Mesenchymal stem cell (in vitro differentiated cells and primary cell): ENCODE measurements around the gene SYNPO2L.
"Not testable (repeated sequence)": the region's sequence is repeated elsewhere in the genome, so short reads cannot be mapped to it uniquely, and the experiment has no call there.

Source experiments
- DNase-seq: peaks from one replicate; pipeline ENCODE4 v3.0.0-alpha.2; 2013
- H2AFZ ChIP-seq: one replicate; pipeline ENCODE4 v1.6.1; 2013; ENCODE audit warnings: low read depth, mild to moderate bottlenecking, control low read depth, inconsistent platforms, low read length, moderate library complexity
- H2AK5ac ChIP-seq: 2 replicates; pipeline ENCODE4 v1.6.1; 2013; ENCODE audit warnings: low read length, moderate library complexity, mild to moderate bottlenecking, inconsistent platforms; ENCODE audit not compliant: severe bottlenecking
- H2BK120ac ChIP-seq: one replicate; pipeline ENCODE4 v1.6.1; 2013; ENCODE audit warnings: low read depth, mild to moderate bottlenecking, inconsistent platforms, low read length, moderate library complexity
- H2BK12ac ChIP-seq, 2 experiments: one replicate each; pipeline ENCODE4 v1.6.1; 2013; ENCODE audit warnings: inconsistent platforms in 2 of 2, low read length in 2 of 2, mild to moderate bottlenecking in 2 of 2, moderate library complexity in 2 of 2, control low read depth in 1 of 2
- H2BK15ac ChIP-seq: one replicate; pipeline ENCODE4 v1.6.1; 2013; ENCODE audit warnings: mild to moderate bottlenecking, low read depth, inconsistent platforms; ENCODE audit not compliant: poor library complexity, severe bottlenecking
- H2BK5ac ChIP-seq: 2 replicates; pipeline ENCODE4 v1.6.1; 2013; ENCODE audit warnings: low read depth, mild to moderate bottlenecking, low read length, control low read depth, inconsistent platforms; ENCODE audit not compliant: poor library complexity, severe bottlenecking
- H3K14ac ChIP-seq, 2 experiments: one replicate each; pipeline ENCODE4 v1.6.1; 2013; ENCODE audit warnings: inconsistent platforms in 2 of 2, low read length in 2 of 2, control low read depth in 1 of 2, mild to moderate bottlenecking in 1 of 2, moderate library complexity in 1 of 2
- H3K18ac ChIP-seq, 2 experiments: one replicate each; pipeline ENCODE4 v1.6.1; 2013; ENCODE audit warnings: inconsistent platforms in 2 of 2, low read length in 2 of 2, control low read depth in 1 of 2, low read depth in 1 of 2, mild to moderate bottlenecking in 1 of 2
- H3K23ac ChIP-seq, 2 experiments: one replicate each; pipeline ENCODE4 v1.6.1; 2013; ENCODE audit warnings: inconsistent platforms in 2 of 2, low read length in 2 of 2, mild to moderate bottlenecking in 2 of 2, moderate library complexity in 2 of 2, control low read depth in 1 of 2
- H3K27ac ChIP-seq: 2 replicates; pipeline ENCODE4 v1.5.1; 2013; ENCODE audit warnings: mild to moderate bottlenecking, moderate library complexity, low read length, control low read depth, inconsistent platforms; ENCODE audit not compliant: poor library complexity, severe bottlenecking
- H3K27me3 ChIP-seq, 2 experiments: 2 replicates each; pipeline versions ENCODE4 v1.6.1 to v1.7.0; 2013; ENCODE audit warnings: low read length in 2 of 2, mild to moderate bottlenecking in 2 of 2, moderate library complexity in 2 of 2, control low read depth in 1 of 2, inconsistent platforms in 1 of 2; ENCODE audit not compliant: control insufficient read depth in 1 of 2, insufficient read depth in 1 of 2
- H3K36me3 ChIP-seq, 2 experiments: 2 replicates each; pipeline versions ENCODE4 v1.6.1 to v1.7.0; 2013; ENCODE audit warnings: low read length in 2 of 2, control low read depth in 1 of 2, inconsistent platforms in 1 of 2, low read depth in 1 of 2, mild to moderate bottlenecking in 1 of 2; ENCODE audit not compliant: insufficient read depth in 2 of 2, control insufficient read depth in 1 of 2
- H3K4ac ChIP-seq, 2 experiments: one replicate each; pipeline ENCODE4 v1.6.1; 2013; ENCODE audit warnings: inconsistent platforms in 2 of 2, low read length in 2 of 2, mild to moderate bottlenecking in 2 of 2, moderate library complexity in 2 of 2, control low read depth in 1 of 2, low read depth in 1 of 2
- H3K4me1 ChIP-seq: 2 replicates; pipeline ENCODE4 v1.6.1; 2013; ENCODE audit warnings: low read depth, low read length, control low read depth; ENCODE audit not compliant: control insufficient read depth, insufficient read depth
- H3K4me2 ChIP-seq: 2 replicates; pipeline ENCODE4 v1.6.1; 2013; ENCODE audit warnings: low read length, mild to moderate bottlenecking, inconsistent platforms; ENCODE audit not compliant: poor library complexity, severe bottlenecking
- H3K4me3 ChIP-seq, 2 experiments: 2 replicates each; pipeline versions ENCODE4 v1.5.1 to v1.7.0; 2013; ENCODE audit warnings: low read length in 2 of 2, mild to moderate bottlenecking in 2 of 2, control low read depth in 1 of 2, low read depth in 1 of 2; ENCODE audit not compliant: insufficient read depth in 1 of 2
- H3K79me1 ChIP-seq: replicated peaks from 2 replicates; pipeline ENCODE4 v1.6.1; 2013; ENCODE audit warnings: mild to moderate bottlenecking, control low read depth, low read length, inconsistent platforms; ENCODE audit not compliant: poor library complexity, severe bottlenecking
- H3K9ac ChIP-seq: 2 replicates; pipeline ENCODE4 v1.7.0; 2013; ENCODE audit warnings: mild to moderate bottlenecking, low read length, moderate library complexity
- H3K9me3 ChIP-seq: 2 replicates; pipeline ENCODE4 v1.7.0; 2013; ENCODE audit warnings: mild to moderate bottlenecking, low read length; ENCODE audit not compliant: control insufficient read depth
- H4K8ac ChIP-seq: one replicate; pipeline ENCODE4 v1.6.1; 2013; ENCODE audit warnings: inconsistent platforms, mild to moderate bottlenecking, low read length, moderate library complexity
- H4K91ac ChIP-seq: one replicate; pipeline ENCODE4 v1.6.1; 2013; ENCODE audit warnings: mild to moderate bottlenecking, low read length, inconsistent platforms
- WGBS: methylation state at CpG from one replicate; pipeline ENCODE4 v1.1.7; 2013; ENCODE audit warnings: mixed read lengths; 5-methylcytosine and 5-hydroxymethylcytosine counted together

SYNPO2L gene

GRCh38 chr10:73674546-73674945 is 18.7 kb upstream of the SYNPO2L start:
- not testable (repeated sequence) for H3K9me3 ChIP-seq, H3K9ac ChIP-seq, H3K14ac ChIP-seq, H3K79me1 ChIP-seq, H2BK5ac ChIP-seq, H2BK12ac ChIP-seq, H4K91ac ChIP-seq, H4K8ac ChIP-seq, H2AK5ac ChIP-seq, H2AFZ ChIP-seq, H3K4me3 ChIP-seq, H2BK15ac ChIP-seq, H3K27ac ChIP-seq, H3K27me3 ChIP-seq, H3K36me3 ChIP-seq, H2BK120ac ChIP-seq, DNase-seq, H3K4me2 ChIP-seq, H3K23ac ChIP-seq, H3K4ac ChIP-seq, H3K18ac ChIP-seq, H3K4me1 ChIP-seq
- WGBS = 100% methylated on average over 1 of the region's 20 CpGs

GRCh38 chr10:73668378-73668777 is 12.5 kb upstream of the SYNPO2L start:
- H3K4me2 ChIP-seq, H3K27me3 ChIP-seq, H2BK120ac ChIP-seq, H2BK15ac ChIP-seq, H4K91ac ChIP-seq, H3K4ac ChIP-seq, H3K9me3 ChIP-seq, H2AFZ ChIP-seq, DNase-seq, H3K9ac ChIP-seq, H3K36me3 ChIP-seq, H2BK12ac ChIP-seq, H4K8ac ChIP-seq, H3K4me1 ChIP-seq, H3K14ac ChIP-seq, H3K23ac ChIP-seq, H3K79me1 ChIP-seq, H3K4me3 ChIP-seq, H3K18ac ChIP-seq, H2BK5ac ChIP-seq, H3K27ac ChIP-seq, H2AK5ac ChIP-seq: not testable (repeated sequence)
- WGBS = no CpG with 5 or more reads among the region's 4 CpGs

- not testable (repeated sequence) for H3K4me3 ChIP-seq, H3K36me3 ChIP-seq, H2AFZ ChIP-seq, H3K14ac ChIP-seq, H3K27me3 ChIP-seq, H3K79me1 ChIP-seq, H3K9me3 ChIP-seq, H3K27ac ChIP-seq, H3K4me2 ChIP-seq, H2BK5ac ChIP-seq, H3K23ac ChIP-seq, H2BK15ac ChIP-seq, H2BK12ac ChIP-seq, H4K8ac ChIP-seq, H4K91ac ChIP-seq, H2AK5ac ChIP-seq, H2BK120ac ChIP-seq, H3K18ac ChIP-seq, H3K9ac ChIP-seq, H3K4ac ChIP-seq
- DNase-seq = peak; percentile 39
- H3K4me1 ChIP-seq = peaks cover 11% of the 10 kb centered on the region
- WGBS = 80% methylated on average over 3 of the region's 5 CpGs
Measured at GRCh38 chr10:73666153-73666809, 10.5 kb upstream of the SYNPO2L start.

- H3K9ac ChIP-seq, H3K4ac ChIP-seq, H3K27ac ChIP-seq: not testable (repeated sequence)
Measured at GRCh38 chr10:73665581-73665980, 9.8 kb upstream of the SYNPO2L start.

More at GRCh38 chr10:73665581-73665980, 9.8 kb upstream of the SYNPO2L start:
- H2BK120ac ChIP-seq, H3K36me3 ChIP-seq, H2BK15ac ChIP-seq, H3K79me1 ChIP-seq, H3K23ac ChIP-seq, H3K9me3 ChIP-seq, H3K4me3 ChIP-seq, H3K18ac ChIP-seq, H3K4me2 ChIP-seq, H4K91ac ChIP-seq, H2AK5ac ChIP-seq, H4K8ac ChIP-seq, DNase-seq, H2BK5ac ChIP-seq, H3K27me3 ChIP-seq, H2BK12ac ChIP-seq, H2AFZ ChIP-seq, H3K14ac ChIP-seq: not testable (repeated sequence)
- H3K4me1 ChIP-seq = peaks cover 13% of the 10 kb centered on the region
- WGBS = 100% methylated on average over 3 of the region's 3 CpGs
